OCI-LY3 (cell line): ENCODE measurements around the gene WDHD1.

Experiments used
- H2AFZ ChIP-seq: fragments of 200-600, 300-600 bp; shearing (Covaris generic); 2 replicates; pipeline ENCODE4 v1.6.0; 2014; ENCODE audit warnings: antibody characterized with exemption, low read depth, low read length
- H3K27ac ChIP-seq: fragments of 200-600, 300-600 bp; sonication (generic); 2 replicates; pipeline ENCODE4 v1.5.1; 2014; ENCODE audit warnings: mild to moderate bottlenecking, low read length, moderate library complexity, mixed read lengths
- H3K27me3 ChIP-seq: fragments of 200-600, 300-600 bp; sonication (generic); 2 replicates; pipeline ENCODE4 v1.6.1; 2014; ENCODE audit warnings: low read depth, low read length, mixed read lengths
- H3K36me3 ChIP-seq: fragments of 200-600, 300-600 bp; sonication (generic); replicated peaks from 2 replicates; pipeline ENCODE3; 2014; ENCODE audit warnings: low read depth, low read length, mixed read lengths
- H3K4me1 ChIP-seq: fragments of 300-600, 200-600 bp; sonication (generic); 2 replicates; pipeline ENCODE4 v1.6.1; 2014; ENCODE audit warnings: low read length, mixed read lengths
- H3K4me2 ChIP-seq: fragments of 200-600, 300-600 bp; sonication (generic); 2 replicates; pipeline ENCODE4 v1.6.1; 2014; ENCODE audit warnings: low read length, mixed read lengths
- H3K4me3 ChIP-seq: fragments of 300-600, 200-600 bp; sonication (generic); 2 replicates; pipeline ENCODE4 v1.5.1; 2014; ENCODE audit warnings: antibody characterized with exemption, mild to moderate bottlenecking, low read length, moderate library complexity
- H3K79me2 ChIP-seq: fragments of 300-600, 200-600 bp; shearing (Covaris generic); 2 replicates; pipeline ENCODE4 v1.6.1; 2014; ENCODE audit warnings: mild to moderate bottlenecking, low read length, mixed read lengths
- H3K9ac ChIP-seq: fragments of 300-600, 200-600 bp; shearing (Covaris generic); 2 replicates; pipeline ENCODE4 v1.6.0; 2014; ENCODE audit warnings: mild to moderate bottlenecking, low read length, moderate library complexity
- H3K9me3 ChIP-seq: fragments of 200-600, 300-600 bp; shearing (Covaris generic); 2 replicates; pipeline ENCODE4 v1.6.1; 2014; ENCODE audit warnings: low read length, mixed read lengths; ENCODE audit not compliant: insufficient read depth
- H4K20me1 ChIP-seq: fragments of 200-600, 300-600 bp; sonication (generic); 2 replicates; pipeline ENCODE4 v1.6.1; 2016; ENCODE audit warnings: low read length, mixed read lengths; ENCODE audit not compliant: insufficient read depth
- EZH2phosphoT487 ChIP-seq: fragments of 200-600 bp; shearing (Covaris generic); IDR thresholded peaks from 2 replicates; pipeline ENCODE4 v1.6.1; 2018; ENCODE audit warnings: antibody characterized with exemption, mixed run types, low read depth
- TF ChIP-seq, protein P1 (sequence below): fragments of 200-600, 300-600 bp; sonication (generic); IDR thresholded peaks from 2 replicates; pipeline ENCODE4 v1.5.1; 2014; ENCODE audit warnings: antibody characterized with exemption, low read length, low read depth

The WDHD1 gene

DNA sequence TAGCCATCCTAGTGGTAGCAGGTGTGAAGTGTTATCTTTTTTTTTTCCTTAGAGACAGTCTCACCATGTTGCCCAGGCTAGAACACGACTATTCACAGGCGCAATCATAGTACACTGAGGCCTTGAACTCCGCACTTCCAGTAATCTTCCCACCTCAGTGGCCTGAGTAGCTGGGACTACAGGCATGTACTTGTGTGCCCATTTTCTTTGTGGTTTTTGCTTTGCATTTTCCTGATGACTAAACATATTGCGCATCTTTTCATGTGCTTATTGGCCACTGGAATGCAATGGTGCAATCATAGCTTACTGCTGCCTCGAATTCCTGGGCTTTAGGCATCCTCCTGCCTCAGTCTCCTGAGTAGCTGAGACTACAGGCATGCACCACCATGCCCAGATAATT, 90.9 kb downstream of the WDHD1 start:
- no peak for TF ChIP-seq EZH2phosphoT487
- TF ChIP-seq, protein P1, sequence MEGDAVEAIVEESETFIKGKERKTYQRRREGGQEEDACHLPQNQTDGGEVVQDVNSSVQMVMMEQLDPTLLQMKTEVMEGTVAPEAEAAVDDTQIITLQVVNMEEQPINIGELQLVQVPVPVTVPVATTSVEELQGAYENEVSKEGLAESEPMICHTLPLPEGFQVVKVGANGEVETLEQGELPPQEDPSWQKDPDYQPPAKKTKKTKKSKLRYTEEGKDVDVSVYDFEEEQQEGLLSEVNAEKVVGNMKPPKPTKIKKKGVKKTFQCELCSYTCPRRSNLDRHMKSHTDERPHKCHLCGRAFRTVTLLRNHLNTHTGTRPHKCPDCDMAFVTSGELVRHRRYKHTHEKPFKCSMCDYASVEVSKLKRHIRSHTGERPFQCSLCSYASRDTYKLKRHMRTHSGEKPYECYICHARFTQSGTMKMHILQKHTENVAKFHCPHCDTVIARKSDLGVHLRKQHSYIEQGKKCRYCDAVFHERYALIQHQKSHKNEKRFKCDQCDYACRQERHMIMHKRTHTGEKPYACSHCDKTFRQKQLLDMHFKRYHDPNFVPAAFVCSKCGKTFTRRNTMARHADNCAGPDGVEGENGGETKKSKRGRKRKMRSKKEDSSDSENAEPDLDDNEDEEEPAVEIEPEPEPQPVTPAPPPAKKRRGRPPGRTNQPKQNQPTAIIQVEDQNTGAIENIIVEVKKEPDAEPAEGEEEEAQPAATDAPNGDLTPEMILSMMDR, result no peak

DNA sequence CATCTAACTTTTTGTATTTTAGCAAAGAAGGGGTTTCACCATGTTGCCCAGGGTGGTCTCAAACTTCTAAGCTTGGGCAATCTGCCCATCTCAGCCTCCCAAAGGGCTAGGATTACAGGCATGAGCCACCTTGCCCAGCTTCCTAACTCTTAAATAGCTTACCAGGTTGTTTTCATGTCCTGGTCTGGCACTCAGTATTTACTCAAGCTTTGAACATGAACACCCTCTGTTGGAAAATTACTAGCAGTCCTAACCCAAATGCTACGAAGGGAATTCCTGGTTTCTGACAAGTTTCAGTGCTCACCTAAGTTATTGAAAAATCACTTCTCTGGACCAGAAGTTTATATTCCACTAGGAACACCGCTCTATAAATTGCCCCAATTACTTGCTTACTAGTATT, 91.8 kb downstream of the WDHD1 start:
- Histone ChIP-seq H3K4me3 (no peak overlapping the region), H3K4me2 (no peak overlapping the region), H3K79me2 (no peaks in the 10 kb centered on the region), H3K36me3 (peaks cover 9% of the 10 kb centered on the region), H4K20me1 (no peaks in the 10 kb centered on the region), H3K27me3 (no peaks in the 10 kb centered on the region), H3K9me3 (no peaks in the 10 kb centered on the region), H3K27ac (no peak overlapping the region), H2AFZ (no peak overlapping the region), H3K4me1 (no peaks in the 10 kb centered on the region), H3K9ac (no peak overlapping the region)
- TF ChIP-seq EZH2phosphoT487, result no peak
- TF ChIP-seq, protein P1, result no peak

More for the DNA sequence above, 90.9 kb downstream of the WDHD1 start:
- Histone ChIP-seq H3K4me1 (no peaks in the 10 kb centered on the region), H3K27ac (no peak overlapping the region), H2AFZ (no peak overlapping the region), H3K4me2 (no peak overlapping the region), H3K27me3 (no peaks in the 10 kb centered on the region), H3K9me3 (no peaks in the 10 kb centered on the region), H3K79me2 (no peaks in the 10 kb centered on the region), H3K36me3 (peaks cover 13% of the 10 kb centered on the region), H3K4me3 (no peak overlapping the region), H3K9ac (no peak overlapping the region), H4K20me1 (no peaks in the 10 kb centered on the region)

DNA sequence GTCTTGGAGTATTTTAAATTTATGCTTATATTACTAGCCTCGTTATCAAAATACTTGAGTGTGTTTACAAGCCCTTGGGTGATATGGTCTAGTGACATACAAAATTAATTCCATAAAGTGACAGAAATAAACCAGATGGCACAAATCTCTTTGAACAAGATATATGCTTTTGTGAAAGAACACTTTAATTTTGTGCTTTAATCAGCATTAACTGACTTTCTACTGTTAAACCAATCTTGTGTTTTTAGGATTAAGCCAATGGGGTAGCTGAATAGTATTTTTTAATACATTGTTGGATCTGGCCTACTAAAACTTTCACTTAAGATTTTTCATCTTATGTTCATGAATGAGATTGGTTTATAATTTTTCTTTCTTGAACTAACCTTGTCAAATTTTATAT, 93.9 kb downstream of the WDHD1 start:
- no peak overlapping the region for H3K9ac ChIP-seq
- no peaks in the 10 kb centered on the region for H4K20me1 ChIP-seq
- H3K79me2 ChIP-seq, result no peaks in the 10 kb centered on the region
- H3K4me2 ChIP-seq, result no peak overlapping the region
- peaks cover 6% of the 10 kb centered on the region for H3K36me3 ChIP-seq
- no peak overlapping the region for H3K27ac ChIP-seq
- H3K4me1 ChIP-seq, result no peaks in the 10 kb centered on the region
- no peak overlapping the region for H2AFZ ChIP-seq
- H3K9me3 ChIP-seq, result no peaks in the 10 kb centered on the region
- TF ChIP-seq, protein P1, result no peak
- no peak for TF ChIP-seq EZH2phosphoT487
- H3K4me3 ChIP-seq, result no peak overlapping the region
- H3K27me3 ChIP-seq, result no peaks in the 10 kb centered on the region

DNA sequence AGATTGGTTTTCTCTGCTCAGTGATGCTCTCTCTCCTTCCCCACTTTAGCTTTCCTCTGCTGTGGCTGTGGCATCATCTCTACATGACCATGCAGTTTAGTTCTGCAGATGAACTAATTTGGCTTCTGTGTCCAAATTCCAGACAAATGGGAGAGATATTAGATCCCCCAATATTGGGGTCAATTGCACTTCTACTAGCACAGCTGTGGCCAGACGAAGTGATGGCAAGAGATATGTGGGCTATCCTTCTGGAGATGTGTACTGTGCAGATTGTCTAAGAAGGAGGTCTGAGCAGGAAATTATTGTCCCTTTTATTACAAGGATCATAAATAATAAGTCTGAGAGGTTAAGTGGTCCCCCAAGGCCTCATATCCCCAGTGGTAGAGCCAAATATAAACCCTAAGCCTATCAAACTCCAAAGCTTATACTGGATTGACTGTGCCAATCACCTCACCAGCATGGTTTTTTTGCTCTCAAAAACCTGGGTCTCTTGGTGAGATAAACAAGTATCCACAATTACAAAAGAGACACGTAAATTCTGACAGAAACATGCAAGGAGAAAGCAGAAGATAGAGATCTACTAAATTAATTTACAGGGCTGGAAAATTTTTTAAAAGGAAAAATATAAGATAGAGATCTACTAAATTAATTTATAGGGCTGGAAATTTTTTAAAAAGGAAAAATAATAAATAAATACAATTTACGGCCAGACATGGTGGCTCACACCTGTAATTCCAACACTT, 95.1 kb downstream of the WDHD1 start:
- TF ChIP-seq, protein P1, result no peak
- no peak for TF ChIP-seq EZH2phosphoT487
- Histone ChIP-seq H3K27ac (no peak overlapping the region), H2AFZ (no peak overlapping the region), H3K79me2 (no peaks in the 10 kb centered on the region), H4K20me1 (no peaks in the 10 kb centered on the region), H3K36me3 (peaks cover 4% of the 10 kb centered on the region), H3K9ac (no peak overlapping the region), H3K27me3 (no peaks in the 10 kb centered on the region), H3K9me3 (no peaks in the 10 kb centered on the region), H3K4me3 (no peak overlapping the region), H3K4me2 (no peak overlapping the region), H3K4me1 (no peaks in the 10 kb centered on the region)
